ENCODE measurements around the gene PPP2R5A. TPM values are rescaled to one million over a fixed set of nuclear protein-coding genes. Genes with fewer than 3 reads are reported as not detected.
A peak's percentile ranks its signal among the peaks of the same experiment; 100 is the strongest.
"Not testable (repeated sequence)": the region's sequence is repeated elsewhere in the genome, so short reads cannot be mapped to it uniquely, and the experiment has no call there.

PPP2R5A gene
- total RNA-seq, 1 donor from 2014 or later: 38.1 TPM

GRCh38 chr1:212267460-212267859 is 17.8 kb upstream of the PPP2R5A start:
- no peak for DNase-seq (ENCODE audit: low spot score)

- DNase-seq (ENCODE audit: low spot score): no peak
These were observed 15.9 kb upstream of the PPP2R5A start for GRCh38 chr1:212269306-212269705.

- DNase-seq (ENCODE audit: low spot score): no peak
These were observed 14.6 kb upstream of the PPP2R5A start for GRCh38 chr1:212270564-212270963.

DNA sequence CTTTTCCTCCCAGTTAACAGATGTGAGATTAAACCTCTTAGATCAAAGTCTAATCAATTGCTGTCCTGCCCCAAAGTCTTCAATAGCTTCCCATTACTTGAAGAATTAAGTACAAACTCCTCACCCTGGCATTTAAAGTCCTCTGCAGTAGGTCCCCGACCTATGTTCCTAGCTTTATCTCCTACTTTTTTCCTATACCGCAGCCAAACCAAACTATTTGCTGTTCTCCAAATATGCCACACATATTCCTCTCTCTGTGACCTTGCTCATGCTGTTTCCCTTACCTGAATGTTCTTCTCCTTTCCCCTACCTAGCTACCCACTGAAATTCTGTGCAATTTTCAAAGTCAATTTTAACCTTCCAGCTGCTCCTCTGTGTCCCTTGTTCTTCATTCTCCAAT is 14.0 kb upstream of the PPP2R5A start:
- no peak for DNase-seq (ENCODE audit: low spot score)

- DNase-seq (ENCODE audit: low spot score): no peak
These were observed 13.3 kb upstream of the PPP2R5A start for GRCh38 chr1:212271823-212272485.

- DNase-seq (ENCODE audit: low spot score): no peak
These were observed 3.6 kb upstream of the PPP2R5A start for GRCh38 chr1:212281590-212281989.

DNA sequence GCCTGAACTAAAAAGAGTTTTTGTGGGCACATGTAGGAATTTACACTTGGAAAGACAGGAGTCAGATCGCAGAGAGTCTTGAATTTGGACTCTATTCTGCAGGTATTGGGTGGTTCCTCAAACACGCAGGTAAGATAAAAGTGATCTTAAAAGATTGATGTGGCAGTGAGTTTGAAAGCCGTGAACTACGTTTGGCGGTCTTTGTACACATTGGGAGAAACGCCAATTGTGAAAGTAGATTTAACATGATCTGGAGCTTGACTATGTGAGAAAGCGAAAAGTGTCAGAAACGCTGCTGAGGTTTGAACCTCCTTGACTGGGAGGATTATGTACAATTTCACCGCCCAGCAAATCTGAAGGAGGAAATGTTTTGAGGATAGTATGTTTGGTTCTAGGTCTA is 1.5 kb upstream of the PPP2R5A start:
- DNase-seq (ENCODE audit: low spot score): no peak

- no peak for DNase-seq (ENCODE audit: low spot score)
These were observed 872 bp upstream of the PPP2R5A start for GRCh38 chr1:212284332-212284743.

- peak; percentile 74 for DNase-seq (ENCODE audit: low spot score)
These were observed 710 bp downstream of the PPP2R5A start for GRCh38 chr1:212285685-212286555.

DNA sequence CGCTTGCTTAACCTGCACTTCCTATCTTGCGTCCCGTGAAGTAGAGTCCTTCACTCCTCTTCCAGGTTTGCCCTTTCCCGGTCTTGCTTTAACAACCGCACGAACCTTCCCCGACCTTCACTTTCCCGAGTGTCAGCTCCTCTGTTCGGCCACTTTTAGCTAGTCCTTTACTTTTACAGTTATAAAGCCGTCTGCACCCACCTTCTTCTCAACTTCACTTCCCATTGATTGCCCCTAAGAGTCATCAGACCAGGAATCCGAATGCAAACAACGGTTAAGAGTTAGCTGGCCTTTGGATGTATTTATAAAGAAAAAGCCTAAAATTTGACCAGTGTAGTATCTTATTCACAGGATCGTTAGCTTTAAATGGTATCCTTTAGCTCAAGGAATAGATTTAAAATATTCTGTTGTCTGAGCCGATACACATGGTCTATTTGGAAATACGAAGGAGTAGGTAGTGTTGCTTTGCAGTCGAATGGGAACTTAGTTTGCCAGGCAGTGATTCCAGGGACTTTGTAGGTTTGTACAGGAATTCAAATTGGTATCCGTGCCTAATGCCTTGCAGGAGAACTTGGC is 1.4 kb downstream of the PPP2R5A start:
- DNase-seq (ENCODE audit: low spot score): no peak

DNA sequence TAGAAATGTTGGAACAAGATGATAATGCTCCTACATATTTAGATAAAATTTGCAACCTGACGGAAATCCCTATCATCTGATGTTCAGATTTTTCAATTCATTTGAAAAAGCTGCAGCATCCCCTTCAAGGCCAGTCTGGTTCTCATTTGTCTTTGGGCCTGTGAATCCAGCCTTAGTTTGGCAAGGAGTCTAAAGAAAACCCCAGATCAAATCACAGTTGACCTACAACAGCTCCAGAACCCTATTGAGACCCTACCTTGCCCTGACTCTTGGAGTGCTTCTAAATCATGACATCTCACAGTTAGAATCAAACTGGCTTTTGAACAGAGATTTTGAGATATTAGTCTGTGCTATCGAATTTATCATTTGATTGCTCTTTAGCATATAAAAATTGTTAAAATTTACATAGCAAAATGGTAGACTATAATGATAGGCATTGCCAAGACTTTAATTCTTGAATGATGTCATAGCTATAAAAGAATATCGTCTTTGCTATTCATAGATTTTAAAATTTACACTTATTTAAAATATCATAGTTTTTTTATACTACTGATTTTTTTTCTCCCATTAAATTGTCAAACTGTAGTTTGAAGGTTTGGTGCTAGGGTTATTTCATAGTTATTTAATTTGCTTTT is 2.2 kb downstream of the PPP2R5A start:
- DNase-seq (ENCODE audit: low spot score): no peak

- not testable (repeated sequence) for DNase-seq (ENCODE audit: low spot score)
These were observed 2.8 kb downstream of the PPP2R5A start for GRCh38 chr1:212287995-212288394.

DNA sequence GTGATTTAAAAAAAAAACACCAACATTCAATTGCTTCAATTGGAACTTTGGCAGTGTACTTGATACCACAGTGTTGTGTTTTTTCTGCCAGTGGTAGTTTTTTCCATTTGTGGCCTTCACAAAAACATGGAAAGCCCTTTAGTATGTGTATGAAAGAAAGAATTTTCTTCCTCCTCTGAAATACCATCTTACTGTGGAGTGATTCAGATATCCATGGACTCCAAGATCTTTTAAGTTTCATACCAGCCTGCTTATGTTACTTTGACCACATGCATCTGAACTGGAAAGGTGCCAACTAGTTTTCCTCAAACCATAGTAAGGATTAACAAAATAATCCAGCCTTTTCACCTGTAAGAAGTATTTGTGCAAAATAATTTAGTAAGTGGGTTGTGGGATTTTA is 3.4 kb downstream of the PPP2R5A start:
- no peak for DNase-seq (ENCODE audit: low spot score)

DNA sequence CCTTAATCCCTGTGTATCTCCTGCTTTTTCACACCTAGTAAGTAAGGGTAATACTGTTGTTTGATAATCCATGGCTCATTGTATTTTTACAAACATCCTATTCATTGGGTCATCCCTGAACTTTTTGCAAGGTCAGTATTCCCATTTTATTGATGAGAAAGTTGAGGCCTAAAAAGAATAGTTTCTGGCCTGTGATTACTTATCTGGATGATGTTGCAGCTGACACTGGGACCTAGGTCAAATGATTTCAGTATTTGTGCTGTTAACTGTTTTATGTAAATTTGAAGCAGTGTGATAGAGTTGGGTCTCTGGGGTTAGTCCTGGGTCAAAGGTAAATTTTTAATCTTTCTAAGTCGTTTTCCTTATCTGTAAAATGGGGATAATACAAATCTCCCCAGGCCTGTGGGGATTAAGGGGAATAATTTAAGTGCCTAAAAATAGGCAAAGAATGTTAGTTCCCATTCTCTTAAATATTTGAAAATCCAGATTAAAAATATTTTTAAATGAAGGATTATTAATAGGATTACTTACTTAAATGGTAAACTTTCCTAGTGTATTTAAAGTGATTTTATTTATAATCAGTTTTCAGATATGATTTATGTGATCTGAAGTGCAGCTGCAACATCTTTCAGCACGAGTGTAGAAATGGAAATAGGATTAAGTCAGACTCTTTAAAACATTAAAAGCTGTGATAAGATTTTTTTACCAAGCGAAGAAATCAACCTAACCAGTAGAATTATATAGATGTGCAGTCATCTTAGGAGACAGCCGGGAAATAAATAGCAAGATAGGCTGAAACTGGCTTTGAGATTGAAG is 4.3 kb downstream of the PPP2R5A start:
- DNase-seq (ENCODE audit: low spot score): no peak

- no peak for DNase-seq (ENCODE audit: low spot score)
These were observed 5.4 kb downstream of the PPP2R5A start for GRCh38 chr1:212290608-212291007.

GRCh38 chr1:212291505-212292134 is 6.4 kb downstream of the PPP2R5A start:
- DNase-seq (ENCODE audit: low spot score): no peak

DNA sequence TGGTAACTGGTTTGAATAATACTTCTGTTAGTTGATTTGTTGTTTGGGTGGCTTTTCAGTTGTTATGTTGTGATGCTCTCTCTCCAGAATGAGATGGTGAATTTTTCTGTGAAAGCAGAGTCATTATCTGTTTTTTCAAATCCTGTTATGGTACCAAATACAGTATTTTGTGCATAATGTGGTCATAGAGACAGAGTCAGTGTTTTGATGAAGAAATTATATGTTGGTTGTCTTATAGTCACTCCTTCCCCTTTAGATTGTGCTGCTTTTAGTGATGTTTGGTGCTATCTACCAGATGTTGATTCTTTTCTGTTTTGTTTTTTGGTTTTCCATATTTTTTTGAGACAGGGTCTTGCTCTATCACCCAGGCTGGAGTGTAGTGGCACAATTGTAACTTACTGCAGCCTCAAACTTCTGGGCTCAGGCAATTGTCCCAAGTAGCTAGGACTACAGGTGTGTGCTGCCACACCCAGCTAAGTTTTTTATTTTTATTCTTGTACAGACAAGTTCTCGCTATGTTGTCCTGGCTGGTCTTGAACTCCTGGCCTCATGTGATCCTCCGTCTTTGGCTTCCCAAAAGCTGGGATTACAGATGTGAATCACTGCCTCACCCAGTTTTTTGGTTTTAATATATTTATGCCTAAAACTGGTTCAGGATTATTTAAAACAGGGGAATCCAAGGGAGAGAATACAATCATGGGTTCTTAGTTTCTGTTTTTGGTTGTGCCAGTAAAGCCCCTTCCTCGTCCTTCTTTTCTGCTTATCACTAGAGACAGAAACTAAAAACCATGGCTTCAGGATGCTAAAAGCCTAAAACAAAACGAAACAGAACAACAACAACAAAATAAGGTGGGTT is 7.3 kb downstream of the PPP2R5A start:
- no peak for DNase-seq (ENCODE audit: low spot score)

GRCh38 chr1:212293579-212293978 is 8.4 kb downstream of the PPP2R5A start:
- DNase-seq (ENCODE audit: low spot score): no peak

GRCh38 chr1:212294983-212295382 is 9.8 kb downstream of the PPP2R5A start:
- DNase-seq (ENCODE audit: low spot score): no peak

GRCh38 chr1:212295579-212295978 is 10.4 kb downstream of the PPP2R5A start:
- DNase-seq (ENCODE audit: low spot score): no peak

Data from ureter (tissue), 1 donor.